GM18517 (cell line): Measurements from ENCODE around the gene ARRB2.
"Not testable (repeated sequence)": the region's sequence is repeated elsewhere in the genome, so short reads cannot be mapped to it uniquely, and the experiment has no call there.

Source experiments
- ATAC-seq: cut with Tn5 transposase; IDR thresholded peaks from one replicate; pipeline ENCODE4 v1.9.1; 2021; ENCODE audit warnings: mild to moderate bottlenecking, moderate library complexity; ENCODE audit not compliant: unreplicated experiment

The ARRB2 gene

GRCh38 chr17:4709794-4710692 lies at the start of gene ARRB2:
Gene ARRB2 (plus strand): TSS chr17:4710632. CDS start chr17:4710722, 90 bp downstream.
- ATAC-seq, result peak; percentile 63

GRCh38 chr17:4663711-4664110 lies 46.7 kb upstream of the ARRB2 start:
- ATAC-seq, result no peak

- ATAC-seq, result no peak
These were observed 46.2 kb upstream of the ARRB2 start for GRCh38 chr17:4664230-4664629.

GRCh38 chr17:4665027-4665426 lies 45.4 kb upstream of the ARRB2 start:
- no peak for ATAC-seq

- ATAC-seq, result no peak
These were observed 44.1 kb upstream of the ARRB2 start for GRCh38 chr17:4666296-4666695.

GRCh38 chr17:4667166-4667565 lies 43.3 kb upstream of the ARRB2 start:
- no peak for ATAC-seq

GRCh38 chr17:4672055-4672630 lies 38.3 kb upstream of the ARRB2 start:
- no peak for ATAC-seq

GRCh38 chr17:4672751-4673150 lies 37.7 kb upstream of the ARRB2 start:
- ATAC-seq, result no peak

GRCh38 chr17:4673169-4673568 lies 37.3 kb upstream of the ARRB2 start:
- no peak for ATAC-seq

GRCh38 chr17:4673986-4674684 lies 36.3 kb upstream of the ARRB2 start:
- ATAC-seq, result no peak

- no peak for ATAC-seq
These were observed 35.8 kb upstream of the ARRB2 start for GRCh38 chr17:4674685-4674998.

GRCh38 chr17:4675791-4676190 lies 34.6 kb upstream of the ARRB2 start:
- no peak for ATAC-seq

- ATAC-seq, result no peak
These were observed 33.6 kb upstream of the ARRB2 start for GRCh38 chr17:4676791-4677190.

- no peak for ATAC-seq
These were observed 31.9 kb upstream of the ARRB2 start for GRCh38 chr17:4678448-4679026.

- ATAC-seq, result no peak
These were observed 30.8 kb upstream of the ARRB2 start for GRCh38 chr17:4679658-4680057.

GRCh38 chr17:4683739-4684138 lies 26.7 kb upstream of the ARRB2 start:
- not testable (repeated sequence) for ATAC-seq

- ATAC-seq, result not testable (repeated sequence)
These were observed 20.6 kb upstream of the ARRB2 start for GRCh38 chr17:4689872-4690271.

GRCh38 chr17:4690745-4691144 lies 19.7 kb upstream of the ARRB2 start:
- ATAC-seq, result no peak

GRCh38 chr17:4691686-4692085 lies 18.7 kb upstream of the ARRB2 start:
- ATAC-seq, result no peak

GRCh38 chr17:4693416-4693815 lies 17.0 kb upstream of the ARRB2 start:
- ATAC-seq, result no peak

GRCh38 chr17:4696437-4696805 lies 14.0 kb upstream of the ARRB2 start:
- ATAC-seq, result no peak
